Measurements from ENCODE around the gene TRAM2.

DNA sequence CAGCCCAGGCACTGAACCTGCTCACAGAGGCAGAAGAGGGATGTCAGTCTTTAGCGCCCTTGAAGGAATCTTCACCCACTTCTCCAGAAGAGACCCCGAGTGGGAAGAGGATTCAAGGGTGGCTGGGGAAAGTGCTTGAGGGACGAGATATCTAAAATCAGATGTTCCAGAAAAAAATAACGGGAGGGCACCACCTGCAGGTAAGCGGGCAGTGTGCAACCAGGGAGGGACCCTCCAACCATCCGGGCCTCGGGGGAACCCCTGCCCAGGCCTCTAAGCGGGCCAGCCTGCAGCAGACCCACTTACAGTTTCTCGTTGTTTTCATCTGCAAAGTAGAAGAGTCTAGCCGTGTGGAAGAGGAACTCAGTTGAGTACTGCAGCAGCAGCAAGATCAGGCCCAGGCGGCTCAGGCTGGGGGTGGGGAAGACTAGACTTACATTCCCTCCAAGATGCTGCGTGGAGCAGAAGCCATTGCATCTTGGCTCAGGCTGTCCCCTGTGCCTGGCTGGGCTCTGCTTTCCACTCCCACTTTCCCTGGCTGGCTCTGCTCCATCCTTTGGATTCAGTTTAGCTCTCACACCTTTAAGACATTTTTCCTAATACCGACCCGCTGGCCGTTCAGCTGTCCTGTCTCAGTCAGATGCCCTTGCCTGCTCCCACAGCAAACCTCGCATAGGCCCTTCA, 71.0 kb downstream of the TRAM2 start:
- TF ChIP-seq CTCF (IDR thresholded peaks at IDR 0.05; ENCODE audit: low read depth, low read length, missing input control) (no peak), TAF1 (conservative IDR thresholded peaks at IDR 0.05) (no peak)

Data from liver (tissue), 3 donors.